Upper lobe of left lung (tissue), 4 donors: ENCODE data around the gene MRTO4.

Experiments
- CTCF ChIP-seq, 6 experiments: fragments of 450-650 bp in 4 of 6; fragments of 200-600 bp in 2 of 6; sonication (generic) in 2 of 6; IDR thresholded peaks; one replicate each; pipeline ENCODE4 v1.5.1; 2016 to 2019; ENCODE audit warnings: antibody characterized with exemption in 6 of 6
- EP300 ChIP-seq, 4 donors: sonication (generic); formaldehyde crosslinking; IDR thresholded peaks; one replicate each; pipeline ENCODE4 v1.5.1; 2017; ENCODE audit warnings: antibody characterized with exemption in 4 of 4, control low read depth in 2 of 4
- POLR2A ChIP-seq, 4 donors: fragments of 450-650 bp; IDR thresholded peaks; one replicate each; pipeline ENCODE4 v1.5.1; 2016 to 2017; ENCODE audit warnings: antibody characterized with exemption in 4 of 4, mild to moderate bottlenecking in 2 of 4

- TF ChIP-seq POLR2A (IDR thresholded peaks at IDR 0.05): no peak
- no peak for TF ChIP-seq CTCF (IDR thresholded peaks at IDR 0.05)
- TF ChIP-seq EP300 (IDR thresholded peaks at IDR 0.05): no peak
These were observed 31.3 kb upstream of the MRTO4 start for GRCh38 chr1:19220080-19220846.
